Measurements from ENCODE around the gene PEX13.
"Not testable (repeated sequence)": the region's sequence is repeated elsewhere in the genome, so short reads cannot be mapped to it uniquely, and the experiment has no call there.

PEX13 gene

GRCh38 chr2:61017556-61018317 is at the start of gene PEX13, which contains the start of gene PUS10:
TSS of gene PEX13 (plus strand) at chr2:61017720. CDS start at chr2:61017760, 40 bp downstream.
TSS of gene PUS10 (minus strand) at chr2:61018255. CDS start at chr2:61011890, 6,365 bp downstream.
- no peak for DNase-seq

- no peak for DNase-seq
Observed at GRCh38 chr2:60972889-60973656, 44.4 kb upstream of the PEX13 start.

DNA sequence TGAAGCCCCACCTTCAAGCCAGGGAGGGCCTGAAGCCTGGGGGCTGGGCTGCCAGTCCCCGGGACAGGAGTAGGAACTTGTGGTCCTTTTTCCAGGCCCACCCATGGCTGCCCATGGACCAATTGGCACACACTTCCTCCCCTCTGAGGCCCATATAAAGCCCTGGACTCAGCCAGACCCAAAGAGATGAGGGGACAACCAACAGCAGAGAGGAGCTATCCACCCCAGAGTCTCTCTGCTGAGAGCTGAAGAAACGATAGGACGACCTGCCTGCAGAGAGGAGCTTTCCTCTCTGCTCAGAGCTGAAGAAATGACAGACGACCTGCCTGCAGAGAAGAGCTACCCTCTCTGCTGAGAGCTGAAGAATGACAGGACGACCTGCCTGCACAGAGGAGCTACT is 43.8 kb upstream of the PEX13 start:
- DNase-seq: no peak

DNA sequence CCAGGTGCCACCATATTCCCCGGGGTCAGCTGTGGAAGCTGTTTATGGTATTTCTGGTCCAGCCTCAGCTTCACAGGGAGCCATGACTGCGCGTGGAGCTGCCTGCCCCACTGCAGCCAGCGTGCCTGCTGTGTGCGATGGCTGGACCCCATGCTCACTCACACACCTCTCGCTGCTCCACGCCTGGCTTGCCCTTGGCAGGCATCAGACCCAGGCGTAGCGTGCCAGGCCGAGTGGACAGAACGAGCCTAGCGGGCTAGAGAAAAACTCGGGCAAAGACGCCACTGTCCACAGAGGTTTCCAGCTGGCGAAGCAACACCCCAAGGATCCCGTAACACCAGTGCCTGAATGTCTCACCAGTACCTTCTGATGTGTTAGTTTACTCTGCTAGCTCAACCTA is 42.9 kb upstream of the PEX13 start:
- DNase-seq: no peak

DNA sequence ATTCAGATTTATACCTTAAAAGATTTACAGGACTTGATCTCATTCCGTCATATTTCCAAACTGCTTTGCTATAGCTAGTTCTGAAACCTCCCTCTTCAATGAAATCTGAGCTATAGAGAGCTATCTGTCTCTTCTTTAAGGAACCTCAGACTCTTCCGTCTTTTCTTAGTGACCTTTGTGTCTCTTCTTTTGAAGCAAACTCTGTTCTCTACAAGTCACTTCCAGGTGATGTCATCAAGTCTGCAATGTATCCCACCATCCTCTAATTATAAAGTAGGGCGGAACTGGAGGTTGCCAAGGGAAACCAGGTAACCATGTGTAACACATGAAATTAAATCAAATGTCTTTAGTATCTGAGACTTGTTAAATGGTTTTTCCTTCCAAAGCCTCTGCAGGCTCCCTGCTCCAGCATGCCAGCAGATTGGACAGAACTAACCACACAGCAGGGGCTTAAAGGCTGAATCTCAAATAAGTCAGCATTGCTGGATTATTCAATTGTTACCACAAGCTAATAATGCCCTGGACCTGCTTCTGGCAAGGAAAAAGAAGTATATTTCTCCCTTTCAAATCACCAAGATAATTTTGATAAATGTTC is 41.2 kb upstream of the PEX13 start:
- DNase-seq: no peak

- DNase-seq: no peak
Observed at GRCh38 chr2:60976875-60977561, 40.5 kb upstream of the PEX13 start.

DNA sequence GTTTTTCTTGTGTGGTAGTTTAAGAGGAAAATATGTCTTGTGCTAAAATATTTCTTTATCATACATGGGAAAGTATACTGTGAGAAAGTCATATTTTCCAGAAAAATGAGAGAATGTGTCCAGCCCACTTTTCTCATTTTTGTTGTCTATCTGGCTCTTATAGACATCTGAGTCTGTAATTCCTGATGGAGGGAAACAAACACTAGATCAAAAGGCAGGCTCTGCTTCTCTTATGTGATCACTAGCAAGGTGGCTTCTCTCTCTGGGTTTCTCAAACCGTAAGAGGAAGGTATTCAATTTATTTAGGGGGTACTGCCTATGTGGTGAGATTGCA is 40.0 kb upstream of the PEX13 start:
- no peak for DNase-seq

DNA sequence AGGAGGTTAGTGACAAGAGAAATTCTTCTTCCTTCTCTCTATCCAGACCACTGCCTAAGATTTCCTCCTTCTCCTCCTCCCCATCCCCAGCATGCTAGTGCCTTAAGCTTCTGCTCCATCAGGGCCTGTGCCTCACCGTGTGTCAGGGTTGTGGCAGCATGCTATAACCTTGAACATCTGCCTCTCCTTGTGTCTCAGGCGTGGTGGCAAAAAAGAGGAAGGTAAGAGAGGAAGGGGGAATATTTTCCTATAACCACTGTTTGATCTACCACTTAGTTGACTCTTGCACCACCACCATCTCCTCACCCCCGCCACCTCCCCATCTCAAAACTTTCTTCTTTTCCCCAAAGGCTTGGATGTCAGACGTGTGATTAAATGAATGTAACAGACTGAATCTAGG is 38.3 kb upstream of the PEX13 start:
- DNase-seq: no peak

DNA sequence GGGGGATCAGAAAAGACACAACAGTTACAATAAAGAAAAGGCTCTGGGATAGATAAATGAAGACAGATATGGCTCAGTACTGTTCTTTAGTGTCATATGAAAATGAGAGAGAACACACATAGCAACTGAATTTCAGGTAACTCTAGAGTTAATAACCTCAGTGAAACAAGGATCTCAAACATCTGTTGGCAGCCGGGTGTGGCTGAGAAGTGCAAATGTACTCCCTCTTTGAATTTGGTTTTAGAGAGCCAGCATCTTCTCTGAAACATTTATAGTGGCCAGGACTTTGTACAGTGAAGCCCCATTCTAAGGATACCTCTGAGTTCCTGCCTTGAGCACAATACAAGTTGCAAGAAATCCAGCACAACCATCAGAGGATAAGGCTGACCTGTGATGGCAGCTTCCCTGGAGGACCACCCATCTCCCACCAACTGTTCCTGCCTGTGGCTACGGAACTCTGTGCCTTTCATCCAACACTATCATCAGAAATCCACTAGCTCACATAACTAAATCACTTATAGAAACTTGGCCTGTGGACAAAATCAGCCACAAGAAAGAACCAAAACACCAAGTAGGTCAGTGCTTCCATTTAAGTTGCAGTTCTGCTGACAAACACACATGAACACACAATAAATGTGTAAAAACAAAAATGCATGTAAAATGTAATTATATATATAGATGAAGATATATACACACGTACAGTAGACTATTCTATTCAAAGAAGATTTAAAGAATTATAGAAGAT is 37.3 kb upstream of the PEX13 start:
- DNase-seq: no peak

DNA sequence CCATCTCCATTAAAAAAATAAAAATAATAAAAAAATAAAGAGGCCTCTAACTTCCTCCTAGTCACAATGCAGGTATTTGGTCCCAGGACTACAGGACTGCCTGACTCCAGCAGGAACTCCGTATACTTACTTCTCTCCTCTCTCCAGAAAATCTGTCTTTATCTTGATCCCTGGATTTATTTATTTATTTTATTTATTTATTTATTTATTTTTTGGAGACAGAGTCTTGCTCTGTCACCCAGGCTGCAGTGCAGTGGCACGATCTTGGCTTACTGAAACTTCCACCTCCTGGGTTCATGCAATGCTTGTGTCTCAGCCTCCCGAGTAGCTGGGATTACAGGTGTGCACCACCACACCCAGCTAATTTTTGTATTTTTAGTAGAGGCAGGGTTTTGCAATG is 35.5 kb upstream of the PEX13 start:
- DNase-seq: not testable (repeated sequence)

GRCh38 chr2:60984720-60985119 is 32.8 kb upstream of the PEX13 start:
- no peak for DNase-seq

GRCh38 chr2:60987041-60987440 is 30.5 kb upstream of the PEX13 start:
- DNase-seq: no peak

- DNase-seq: not testable (repeated sequence)
Observed at GRCh38 chr2:60987656-60988055, 29.9 kb upstream of the PEX13 start.

DNA sequence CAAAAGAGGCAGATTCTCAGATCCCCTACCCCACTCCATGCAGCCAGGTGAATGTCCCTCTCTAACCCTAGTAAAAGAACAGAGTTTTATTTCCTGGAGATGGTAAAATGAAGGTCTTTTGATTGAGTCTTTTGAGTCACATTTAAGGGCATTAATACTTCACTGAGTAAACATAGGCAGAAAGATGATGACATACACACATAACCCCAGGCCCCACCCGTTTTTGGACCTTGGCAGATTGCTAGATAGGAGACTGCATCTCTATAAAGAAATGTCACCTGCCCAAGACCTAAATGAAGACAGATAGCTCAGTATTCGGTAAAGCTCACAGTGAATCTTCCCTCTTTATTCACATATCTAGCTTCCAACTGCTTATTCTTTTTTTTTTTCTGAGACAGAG is 28.3 kb upstream of the PEX13 start:
- DNase-seq: no peak

GRCh38 chr2:60991644-60992043 is 25.9 kb upstream of the PEX13 start:
- no peak for DNase-seq

- no peak for DNase-seq
Observed at GRCh38 chr2:60992985-60993392, 24.5 kb upstream of the PEX13 start.

- no peak for DNase-seq
Observed at GRCh38 chr2:60994131-60994530, 23.4 kb upstream of the PEX13 start.

DNA sequence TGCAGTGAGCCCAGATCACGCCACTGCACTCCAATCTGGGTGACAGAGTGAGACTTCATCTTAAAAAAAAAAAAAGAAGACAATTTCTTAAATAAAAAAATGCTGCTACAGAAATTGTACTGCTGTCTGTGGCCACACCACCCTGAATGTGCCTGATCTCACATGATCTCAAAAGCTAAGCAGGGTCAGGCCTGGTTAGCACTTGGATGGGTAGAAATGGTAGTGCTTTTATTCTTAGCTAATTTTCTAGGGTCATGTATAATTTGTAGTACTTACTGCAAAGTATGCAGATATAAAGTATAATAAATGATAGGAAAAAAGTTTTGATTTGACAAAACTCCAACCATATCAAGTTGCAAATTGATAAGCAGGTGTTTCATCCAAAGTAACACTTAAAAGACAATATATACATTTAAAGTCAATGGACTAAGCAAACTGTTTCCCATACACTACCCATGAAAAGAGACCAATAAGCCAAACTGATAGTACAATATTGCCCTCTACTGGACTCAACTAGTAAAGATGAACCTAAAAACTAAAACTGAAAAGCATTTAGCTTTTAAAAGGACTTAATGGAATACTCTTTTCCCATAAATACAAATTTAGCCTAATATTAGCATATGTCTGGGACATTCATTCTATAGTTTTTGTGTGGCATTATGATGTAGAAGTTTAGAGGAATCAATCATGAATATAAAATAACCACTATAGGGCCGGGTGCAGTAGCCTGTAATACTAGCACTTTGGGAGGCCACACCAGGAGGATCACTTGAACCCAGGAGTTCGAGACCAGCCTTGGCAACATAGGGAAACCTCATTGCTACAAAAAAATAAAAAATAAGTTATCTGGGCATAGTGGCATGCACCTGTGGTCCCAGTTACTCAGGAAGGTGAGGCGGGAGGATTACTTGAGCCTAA is 18.6 kb upstream of the PEX13 start:
- peak; percentile 74 for DNase-seq

GRCh38 chr2:61005736-61006135 is 11.8 kb upstream of the PEX13 start:
- no peak for DNase-seq

- no peak for DNase-seq
Observed at GRCh38 chr2:61006486-61007105, 10.9 kb upstream of the PEX13 start.

GRCh38 chr2:61009355-61009754 is 8.2 kb upstream of the PEX13 start:
- no peak for DNase-seq

Data from eye (tissue), 1 donor.